IPS-18c (cell line): ENCODE measurements around the gene IBTK.

Experiments used
- H3K4me3 ChIP-seq: 2 replicates; pipeline ENCODE4 v1.7.0; 2013; ENCODE audit warnings: low read depth, mild to moderate bottlenecking, low read length, moderate library complexity; ENCODE audit not compliant: insufficient read depth
- H3K9me3 ChIP-seq: one replicate; pipeline ENCODE4 v1.6.1; 2013; ENCODE audit warnings: mild to moderate bottlenecking, low read length, moderate library complexity; ENCODE audit not compliant: control insufficient read depth, insufficient read depth

The IBTK gene

DNA sequence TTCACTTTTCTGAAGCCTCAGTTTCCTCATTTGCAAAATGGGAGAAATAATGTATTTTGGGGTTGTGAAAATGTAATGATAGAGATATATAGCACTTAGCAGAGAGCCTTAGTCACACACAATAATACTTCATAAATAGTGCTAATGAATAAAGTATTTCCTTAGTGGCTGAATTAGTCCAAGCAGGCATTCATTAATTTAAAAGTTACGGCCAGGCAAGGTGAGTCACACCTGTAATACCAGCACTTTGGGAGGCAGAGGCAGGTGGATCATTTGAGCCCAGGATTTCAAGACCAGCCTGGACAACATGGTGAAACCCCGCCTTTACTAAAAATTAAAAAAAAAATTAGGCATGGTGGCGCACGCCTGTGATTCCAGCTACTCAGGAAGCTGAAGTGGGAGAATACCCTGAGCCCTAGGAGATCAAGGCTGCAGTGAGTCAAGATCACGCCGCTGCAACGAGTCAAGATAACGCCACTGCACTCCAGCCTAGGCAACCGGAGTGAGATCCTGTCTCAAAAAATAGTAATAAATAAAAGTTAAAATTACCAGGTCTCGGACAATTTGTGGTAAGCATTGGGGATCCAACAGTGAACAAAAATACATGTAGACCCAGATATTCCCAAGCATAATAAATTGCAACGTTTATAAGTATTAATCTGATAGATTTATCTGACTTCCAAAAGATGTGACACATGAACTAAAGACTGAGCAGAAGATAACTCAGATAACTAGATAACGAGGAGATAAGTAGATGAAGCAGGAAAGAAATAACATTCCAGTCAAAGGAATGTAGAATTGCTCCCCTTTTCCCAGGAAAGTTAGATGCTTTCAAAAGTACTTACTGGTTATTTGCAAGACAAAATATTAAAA, 2.1 kb upstream of the IBTK start:
- H3K9me3 ChIP-seq: no peaks in the 10 kb centered on the region
- H3K4me3 ChIP-seq: no peak overlapping the region

DNA sequence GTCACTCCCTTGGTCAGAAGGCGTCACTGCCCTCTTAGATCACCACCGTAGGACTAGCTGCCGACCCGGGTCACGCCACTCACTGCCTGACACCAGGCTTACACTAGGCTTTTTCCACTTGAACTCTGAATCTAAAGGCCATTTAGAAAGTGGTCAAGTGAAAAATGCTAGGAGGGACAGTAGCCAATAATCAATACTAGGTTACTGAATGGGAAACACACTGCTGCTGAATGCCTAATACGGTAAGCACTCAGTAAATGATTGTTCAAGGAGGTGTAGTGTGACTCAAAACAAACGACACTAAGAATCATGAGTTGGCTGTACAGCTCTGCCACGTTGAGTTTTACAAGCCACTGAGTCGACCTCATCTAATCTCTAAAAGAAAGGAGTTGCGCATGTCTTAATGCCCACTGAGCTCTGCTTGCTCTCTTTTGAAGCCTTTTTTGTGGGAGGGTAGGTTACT, 760 bp upstream of the IBTK start:
- H3K4me3 ChIP-seq: peak overlapping the region; percentile 87
- H3K9me3 ChIP-seq: no peaks in the 10 kb centered on the region

DNA sequence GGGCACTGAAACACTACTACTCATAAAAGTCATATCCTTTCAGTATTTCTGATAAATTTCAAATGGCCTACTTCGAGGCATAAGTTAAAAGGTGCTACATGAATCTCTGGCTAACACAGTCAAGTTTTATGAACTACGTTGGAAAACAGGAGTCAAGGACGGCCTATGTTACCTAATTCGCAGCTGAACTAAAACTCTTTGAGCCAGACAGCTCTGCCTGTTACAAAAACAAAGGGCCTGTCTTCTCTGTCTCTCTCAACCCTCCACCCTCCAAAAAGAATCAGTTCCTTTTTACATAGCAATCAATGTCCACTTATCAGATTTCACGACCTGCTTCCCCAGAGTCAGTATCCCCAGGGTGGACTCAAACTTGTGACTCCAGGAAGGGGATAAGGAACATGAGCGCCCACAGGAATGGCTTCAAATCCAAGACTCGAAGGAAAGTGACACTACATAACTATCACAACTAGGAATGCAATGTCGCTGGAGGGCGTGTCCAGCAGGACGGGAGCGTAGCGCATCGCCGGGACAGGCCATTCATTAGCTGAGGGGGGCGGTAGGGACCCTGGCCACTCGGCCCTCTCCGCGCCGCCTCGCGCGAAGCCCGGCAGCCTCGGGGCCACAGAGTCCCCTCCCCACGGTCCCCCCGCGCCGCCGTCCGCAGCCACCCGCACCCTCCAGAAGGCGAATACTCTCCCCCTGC, 591 bp downstream of the IBTK start:
- Histone ChIP-seq H3K9me3 (no peaks in the 10 kb centered on the region), H3K4me3 (peak overlapping the region; percentile 87)

- peak overlapping the region; percentile 87 for H3K4me3 ChIP-seq
- H3K9me3 ChIP-seq: no peaks in the 10 kb centered on the region
Observed at GRCh38 chr6:82246370-82246769, 1.2 kb downstream of the IBTK start.

DNA sequence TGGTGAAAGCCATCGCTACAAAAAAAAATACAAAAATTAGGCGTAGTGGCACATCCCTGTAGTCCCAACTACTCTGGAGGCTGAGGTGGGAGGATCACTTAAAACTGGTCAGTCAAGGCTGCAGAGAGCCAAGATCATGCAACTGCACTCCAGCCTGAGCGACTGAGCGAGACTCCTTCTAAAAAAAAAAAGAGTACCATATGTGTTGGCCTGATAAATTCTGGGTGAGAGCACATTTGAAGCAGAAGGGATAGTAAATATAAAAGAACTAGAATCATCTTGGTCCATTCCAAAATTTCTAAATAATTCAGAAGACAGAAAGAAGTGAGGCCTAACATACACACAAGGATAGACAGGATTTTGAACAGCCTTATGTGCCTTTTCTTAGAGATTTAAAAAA, 2.2 kb downstream of the IBTK start:
- Histone ChIP-seq H3K9me3 (no peaks in the 10 kb centered on the region), H3K4me3 (no peak overlapping the region)

GRCh38 chr6:82243884-82244283, 3.7 kb downstream of the IBTK start:
- H3K4me3 ChIP-seq: no peak overlapping the region
- no peaks in the 10 kb centered on the region for H3K9me3 ChIP-seq

DNA sequence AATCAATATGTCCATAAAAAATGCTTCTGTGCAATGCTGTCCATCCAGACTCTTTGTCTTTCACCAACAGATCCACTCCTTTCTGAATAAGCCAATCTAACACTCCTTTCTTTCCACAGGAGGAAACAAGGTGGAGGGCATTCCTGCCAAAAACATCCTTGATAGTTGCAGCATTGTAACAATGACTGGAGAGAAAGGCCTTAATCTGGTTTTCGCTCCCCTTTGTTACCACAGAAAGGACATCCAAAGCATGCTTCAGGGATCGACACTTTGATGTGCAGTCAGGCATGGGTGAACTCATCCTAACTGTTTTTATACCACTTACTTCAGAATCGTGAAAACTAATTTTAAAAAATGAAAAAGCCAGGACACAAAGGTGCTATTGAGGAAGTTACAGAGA, 7.4 kb downstream of the IBTK start:
- no peak overlapping the region for H3K4me3 ChIP-seq
- H3K9me3 ChIP-seq: no peaks in the 10 kb centered on the region

DNA sequence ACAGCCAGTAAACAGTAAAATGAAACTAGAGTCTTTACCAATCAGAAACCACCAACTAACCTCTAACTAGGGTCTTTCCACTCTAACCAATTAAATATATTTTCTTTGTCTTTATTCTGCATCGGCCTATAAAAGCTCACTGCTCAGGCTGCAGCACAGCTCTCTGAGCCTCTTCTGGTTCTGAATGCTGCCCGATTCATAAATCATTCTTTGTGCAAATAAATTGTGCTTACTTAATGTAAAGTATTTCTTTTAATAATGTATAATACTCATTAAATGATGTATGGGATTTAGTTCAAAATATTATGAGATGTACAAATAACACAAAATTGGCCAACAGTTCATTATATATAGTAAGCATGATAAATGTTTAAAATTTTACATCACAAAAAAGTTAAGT, 7.9 kb downstream of the IBTK start:
- Histone ChIP-seq H3K9me3 (no peaks in the 10 kb centered on the region), H3K4me3 (no peak overlapping the region)

DNA sequence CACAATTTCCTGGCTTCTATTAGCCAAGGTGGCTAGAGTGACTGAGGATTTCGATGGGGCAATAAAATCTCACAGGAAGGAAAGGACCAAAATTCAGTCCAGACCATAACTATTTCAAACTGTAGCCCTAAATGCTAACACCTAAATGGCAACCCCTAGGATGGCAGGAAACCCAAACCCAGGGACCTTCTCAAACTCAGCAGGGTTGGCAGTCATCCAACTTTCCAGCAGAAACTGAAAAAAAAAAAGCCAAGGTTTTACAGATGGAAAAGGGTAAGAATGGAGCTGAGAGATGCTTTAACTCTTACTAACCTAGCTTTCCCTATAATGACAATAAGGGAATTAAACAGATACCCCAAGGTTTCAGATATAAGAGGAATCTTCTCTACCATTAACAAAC, 10.5 kb downstream of the IBTK start:
- H3K9me3 ChIP-seq: no peaks in the 10 kb centered on the region

DNA sequence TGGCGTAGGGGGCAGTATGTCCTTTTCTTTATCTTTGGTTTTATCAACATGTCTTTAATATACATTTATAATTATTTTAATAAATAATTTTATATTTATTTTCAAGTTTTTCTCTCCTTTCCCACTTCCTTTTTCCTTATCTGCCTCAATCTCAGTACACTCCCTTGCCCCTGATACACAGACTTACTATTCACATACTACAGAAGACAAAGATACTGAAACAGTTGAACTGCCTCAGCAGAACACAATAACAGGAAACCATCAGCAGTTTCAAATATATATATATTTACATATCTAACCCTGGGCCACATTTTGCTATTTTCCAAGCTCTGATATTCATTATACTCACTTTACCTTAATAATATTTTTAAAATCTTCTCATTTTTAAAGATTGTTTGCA, 19.8 kb downstream of the IBTK start:
- H3K4me3 ChIP-seq: no peak overlapping the region
- H3K9me3 ChIP-seq: no peaks in the 10 kb centered on the region

More for the DNA sequence above, 10.5 kb downstream of the IBTK start:
- no peak overlapping the region for H3K4me3 ChIP-seq

DNA sequence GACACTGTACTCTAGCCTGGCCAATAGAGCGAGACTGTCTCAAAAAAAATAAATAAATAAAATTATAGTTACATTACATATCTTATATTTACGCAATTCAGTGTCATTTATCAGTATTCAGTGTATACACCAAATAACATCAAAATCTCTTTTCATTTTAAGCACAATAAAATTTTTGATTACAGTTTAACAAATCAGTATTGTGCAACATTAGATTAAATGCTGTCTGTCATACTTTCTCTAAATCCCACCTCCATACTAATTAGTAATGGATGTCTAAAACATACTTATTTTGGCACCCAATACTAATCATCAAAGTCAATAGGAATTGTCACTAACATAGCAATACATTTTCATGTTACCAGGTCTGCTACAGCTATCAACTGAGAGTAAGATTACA, 27.4 kb downstream of the IBTK start:
- Histone ChIP-seq H3K4me3 (no peak overlapping the region), H3K9me3 (no peaks in the 10 kb centered on the region)

DNA sequence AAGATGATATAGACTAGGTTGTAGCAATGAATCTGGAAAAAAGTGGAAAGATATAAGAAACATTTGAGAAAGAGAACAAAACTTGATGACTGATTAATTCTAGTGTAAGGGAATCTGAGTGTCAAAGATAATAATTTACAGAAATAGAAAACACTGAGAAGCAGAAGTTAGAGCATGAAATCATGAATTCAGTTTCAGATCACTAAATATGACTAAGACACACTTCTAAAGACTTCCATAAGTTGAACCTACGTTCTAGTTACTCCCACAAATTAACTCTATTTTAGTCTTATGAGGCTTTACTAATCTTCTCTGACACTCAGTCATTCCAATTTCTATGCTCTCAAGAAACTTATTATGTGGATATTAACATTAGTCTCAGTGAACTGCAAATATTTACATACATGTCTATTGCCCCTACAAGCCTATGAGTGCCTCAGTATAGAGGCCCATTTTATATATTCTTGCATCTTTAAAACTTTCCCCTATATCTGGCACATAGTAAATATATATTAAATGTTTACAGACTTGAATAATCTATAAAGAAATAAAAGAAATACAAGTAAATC, 30.4 kb downstream of the IBTK start:
- no peaks in the 10 kb centered on the region for H3K9me3 ChIP-seq
- no peak overlapping the region for H3K4me3 ChIP-seq

GRCh38 chr6:82216549-82216948, 31.0 kb downstream of the IBTK start:
- H3K4me3 ChIP-seq: no peak overlapping the region
- no peaks in the 10 kb centered on the region for H3K9me3 ChIP-seq

DNA sequence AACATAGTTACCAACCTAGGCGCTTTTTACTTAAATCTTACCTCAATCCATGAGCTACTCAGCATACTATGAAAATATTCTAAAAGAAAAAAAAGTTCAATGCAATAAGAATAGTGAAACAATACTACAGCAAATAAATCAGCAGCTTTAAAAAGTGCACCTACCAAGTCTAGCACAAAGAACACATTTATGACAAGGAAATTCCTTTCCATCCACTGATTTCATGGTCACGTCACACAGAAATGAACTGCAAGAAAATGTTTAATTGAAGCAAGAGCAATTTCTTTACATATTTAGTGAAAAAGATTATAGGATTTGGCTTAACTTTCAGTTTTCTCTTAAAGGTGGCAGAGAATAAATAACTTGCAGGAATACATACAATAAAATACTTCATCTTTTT, 36.2 kb downstream of the IBTK start:
- Histone ChIP-seq H3K9me3 (no peaks in the 10 kb centered on the region), H3K4me3 (no peak overlapping the region)

- Histone ChIP-seq H3K4me3 (no peak overlapping the region), H3K9me3 (no peaks in the 10 kb centered on the region)
Observed at GRCh38 chr6:82208913-82209312, 38.6 kb downstream of the IBTK start.

DNA sequence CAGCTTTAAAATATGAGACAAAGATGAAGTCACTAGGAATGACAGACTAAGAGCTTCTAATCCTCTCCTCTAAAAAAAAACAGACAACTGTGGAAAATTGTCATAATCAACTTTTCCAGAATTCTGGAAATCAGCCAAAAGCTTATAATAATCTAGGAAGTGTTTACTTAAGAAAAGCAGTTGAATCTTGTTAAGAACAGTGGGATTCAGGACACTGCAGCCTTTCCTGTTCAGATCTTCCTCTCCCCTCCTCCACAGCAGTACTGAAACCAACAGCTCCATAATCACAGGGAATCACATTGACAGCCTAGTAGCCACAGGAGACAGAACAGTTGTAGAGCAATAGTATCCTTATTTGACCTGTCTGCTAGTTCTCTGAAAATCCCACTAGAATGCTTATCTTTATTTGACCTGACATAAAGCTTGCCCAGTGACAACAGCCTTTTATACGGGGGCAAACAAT, 41.6 kb downstream of the IBTK start:
- Histone ChIP-seq H3K9me3 (no peaks in the 10 kb centered on the region), H3K4me3 (no peak overlapping the region)

DNA sequence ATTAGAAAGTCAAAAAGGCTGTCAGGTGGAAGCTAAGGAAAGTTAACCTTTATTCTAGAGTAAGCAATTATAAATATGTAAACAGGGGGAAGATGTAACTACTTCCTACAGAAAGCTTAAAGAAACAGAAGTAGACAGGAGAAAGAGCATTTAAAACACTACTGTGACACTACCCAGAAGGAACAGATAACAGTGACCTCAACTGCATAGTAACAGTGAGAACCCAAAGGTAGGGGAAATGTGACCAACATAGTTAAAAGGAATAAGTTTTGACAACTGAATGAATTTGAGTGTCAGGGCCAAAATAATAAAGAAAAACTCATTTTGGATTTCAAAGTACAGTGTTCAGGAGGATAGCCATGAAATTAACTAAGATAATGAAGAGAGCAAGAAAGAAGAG, 43.5 kb downstream of the IBTK start:
- H3K4me3 ChIP-seq: no peak overlapping the region
- no peaks in the 10 kb centered on the region for H3K9me3 ChIP-seq

DNA sequence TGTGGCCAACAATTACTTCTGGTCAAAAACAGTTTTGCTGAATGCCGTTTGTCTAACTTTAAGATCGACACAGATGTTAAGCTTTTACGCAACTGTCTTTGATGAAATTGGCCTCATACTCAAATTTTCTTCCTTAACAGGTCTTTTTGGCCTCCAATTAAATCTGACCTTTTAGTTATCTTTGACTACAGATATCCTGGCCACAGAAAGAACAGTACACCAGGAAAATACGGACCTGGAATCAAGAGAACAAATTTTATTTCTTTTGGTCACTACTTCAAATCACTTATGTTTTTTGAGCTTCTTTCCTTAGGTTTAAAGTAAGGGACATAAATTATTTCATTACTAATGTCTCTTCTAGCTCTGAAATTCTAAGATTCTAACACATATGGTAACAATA, 49.8 kb downstream of the IBTK start:
- Histone ChIP-seq H3K4me3 (no peak overlapping the region), H3K9me3 (no peaks in the 10 kb centered on the region)
